ENCODE data around the gene HNRNPCL4.
"Not testable (repeated sequence)": the region's sequence is repeated elsewhere in the genome, so short reads cannot be mapped to it uniquely, and the experiment has no call there.

HNRNPCL4 gene

DNA sequence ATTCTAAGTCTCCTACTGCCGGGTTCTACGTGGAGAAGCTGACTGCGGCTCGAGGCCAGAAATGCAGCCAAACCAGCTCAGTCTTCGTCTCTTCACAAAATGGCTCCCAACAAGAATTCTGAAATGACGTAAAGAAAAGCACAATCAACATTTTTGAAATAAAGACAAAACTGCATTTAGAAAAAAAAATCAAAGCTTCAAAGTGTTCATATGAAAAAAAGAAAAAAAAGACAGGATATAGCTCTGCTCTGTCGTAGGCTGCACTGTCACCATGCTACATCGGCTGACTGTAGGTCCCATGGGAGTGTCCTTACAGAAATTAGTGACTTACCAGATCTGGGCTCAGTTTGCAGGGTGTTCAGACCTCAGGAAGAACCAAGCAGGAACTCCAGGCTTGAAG, at the start of gene HNRNPCL4:
Gene HNRNPCL4, minus strand, starts transcription at position 101 of the 400 bp plus-strand sequence. CDS start 164 bp downstream, outside the sequence.
- DNase-seq (ENCODE audit: low spot score) = not testable (repeated sequence)

DNA sequence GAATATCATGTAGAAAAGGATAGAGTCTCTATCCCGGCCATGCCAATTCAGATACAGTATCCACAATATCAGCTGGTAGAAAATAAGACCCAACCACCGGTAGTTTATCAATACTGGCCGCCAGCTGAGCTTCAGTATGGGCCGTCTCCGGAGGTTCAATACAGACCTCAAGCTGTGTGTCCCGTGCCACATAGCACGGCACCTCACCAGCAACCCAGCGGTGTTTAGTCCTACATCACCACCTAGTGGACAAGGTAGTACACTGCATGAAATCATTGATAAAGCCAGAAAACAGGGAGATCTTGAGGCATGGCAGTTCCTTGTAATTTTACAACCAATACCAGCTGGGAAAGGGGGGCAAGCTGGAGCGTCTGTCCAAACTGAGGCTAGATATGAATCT, 43.3 kb upstream of the HNRNPCL4 start:
- DNase-seq (ENCODE audit: low spot score) = not testable (repeated sequence)

DNA sequence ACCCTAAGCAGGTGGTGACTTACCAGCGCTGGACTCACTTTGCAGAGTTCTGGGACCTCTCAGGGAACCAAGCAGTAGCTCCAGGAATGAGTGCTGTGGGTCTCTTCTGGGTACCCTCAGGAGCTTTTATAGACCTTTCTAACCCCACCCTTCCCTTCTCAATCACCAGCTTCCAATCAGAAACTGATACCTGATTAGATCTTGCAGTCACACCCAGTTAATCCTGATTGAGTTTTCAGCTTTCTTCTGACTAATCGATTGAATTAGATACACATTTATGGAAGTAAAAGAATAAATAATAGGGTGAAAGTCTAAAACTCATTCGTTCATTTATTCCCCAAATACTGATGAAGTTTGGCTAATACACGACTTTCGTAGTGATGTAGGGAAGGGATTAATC, 35.9 kb upstream of the HNRNPCL4 start, which contains the start of gene PRAMEF13:
Gene PRAMEF13, minus strand, starts transcription at position 101 of the 400 bp plus-strand sequence. CDS start 1,820 bp downstream, outside the sequence.
- not testable (repeated sequence) for DNase-seq (ENCODE audit: low spot score)

GRCh38 chr1:13171548-13171947, 6.1 kb upstream of the HNRNPCL4 start, which contains the start of gene PRAMEF9:
PRAMEF9 (plus strand) TSS chr1:13171848; CDS start chr1:13175281, 3,433 bp downstream.
- not testable (repeated sequence) for DNase-seq (ENCODE audit: low spot score)

- not testable (repeated sequence) for DNase-seq (ENCODE audit: low spot score)
Measured at GRCh38 chr1:13155909-13156308, 9.5 kb downstream of the HNRNPCL4 start, which contains the start of gene PRAMEF26. PRAMEF26 (minus strand) TSS chr1:13156009; CDS start chr1:13153095, 2,914 bp downstream.

GRCh38 chr1:13116754-13117153, 48.7 kb downstream of the HNRNPCL4 start, which contains the start of gene HNRNPCL2:
HNRNPCL2 (minus strand) TSS chr1:13116854; CDS start chr1:13116400, 454 bp downstream.
- DNase-seq (ENCODE audit: low spot score) = not testable (repeated sequence)

All from hepatic stellate cell (primary cell).